ENCODE measurements around the gene RASSF4. TPM values are rescaled to one million over a fixed set of nuclear protein-coding genes. Genes with fewer than 3 reads are reported as not detected.

RASSF4 gene
- polyA plus RNA-seq, 1 donor (not counting 4 experiments of a cell fraction or from before 2014, with no cell fraction given): 0.20 TPM

DNA sequence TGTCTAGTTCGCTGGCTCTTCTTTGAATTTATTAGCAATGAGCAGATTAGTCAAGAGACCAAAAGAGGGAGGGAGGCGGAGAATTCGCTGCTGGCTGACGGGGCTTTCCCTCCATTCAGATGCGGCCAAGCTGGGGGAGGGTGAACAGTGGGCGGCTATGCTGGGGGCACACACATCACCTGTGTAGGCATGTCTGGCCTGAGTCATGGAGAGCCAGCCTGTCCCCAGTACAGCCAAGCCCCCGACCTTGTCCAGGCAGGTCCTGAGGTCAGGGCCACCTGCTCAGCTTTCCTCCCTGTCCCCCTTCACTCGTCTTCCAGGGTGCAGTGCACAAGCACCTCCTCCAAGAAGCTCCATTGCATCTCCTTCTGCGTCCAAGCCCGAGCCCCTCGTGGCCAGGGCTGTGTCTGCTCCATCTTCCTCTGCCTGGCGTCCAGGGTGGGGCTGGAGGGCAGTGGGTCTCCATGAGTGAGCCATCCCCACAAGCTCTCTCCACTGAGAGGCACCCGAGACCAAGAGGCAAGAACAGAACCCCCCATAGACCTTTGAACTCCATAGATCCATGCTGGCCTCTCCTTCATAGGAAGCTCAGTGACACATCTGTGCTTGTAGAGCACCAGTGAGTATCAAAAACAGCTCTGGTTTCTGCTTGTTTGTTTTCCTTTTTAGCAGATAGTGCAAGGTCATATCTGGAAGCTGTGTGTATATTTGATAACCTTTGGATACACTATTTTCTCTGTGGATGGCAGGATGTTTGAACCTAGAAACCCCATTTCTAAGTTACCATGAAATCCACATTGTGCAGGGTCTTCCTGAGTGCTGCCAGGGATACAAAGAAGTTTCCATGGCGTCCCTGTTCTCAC lies 20.9 kb downstream of the RASSF4 start:
- Histone ChIP-seq H3K36me3 (ENCODE audit: control insufficient read depth in 2 of 2, extremely low read depth in 1 of 2, insufficient read depth in 2 of 2, low read length in 2 of 2) (no peaks in the 10 kb centered on the region), H2AFZ (ENCODE audit: control insufficient read depth, low read length) (peak overlapping the region; percentile 80), H3K4me2 (ENCODE audit: control insufficient read depth, extremely low read depth, insufficient read depth, low read depth, low read length) (peak overlapping the region; percentile 73), H3K79me2 (ENCODE audit: control insufficient read depth, insufficient read depth, low read length) (no peaks in the 10 kb centered on the region), H4K20me1 (ENCODE audit: control insufficient read depth, extremely low read depth, insufficient read depth, low read length) (no peaks in the 10 kb centered on the region), H3K9me3 (ENCODE audit: control insufficient read depth, low read depth, low read length) (no peaks in the 10 kb centered on the region), H3K9me1 (ENCODE audit: control insufficient read depth, extremely low read depth, insufficient read depth, low read length) (no peaks in the 10 kb centered on the region), H3K4me1 (ENCODE audit: control insufficient read depth, extremely low read depth, insufficient read depth, low read length) (peaks cover 47% of the 10 kb centered on the region), H3K27me3 (ENCODE audit: control insufficient read depth, extremely low read depth, insufficient read depth, low read length) (no peaks in the 10 kb centered on the region), H3K9ac (ENCODE audit: control insufficient read depth, extremely low read depth, insufficient read depth, low read length) (peak overlapping the region; percentile 45), H3K27ac (ENCODE audit: control insufficient read depth, insufficient read depth, low read length) (peak overlapping the region; percentile 85), H3K4me3 (ENCODE audit: control insufficient read depth in 2 of 3, extremely low read depth in 1 of 3, insufficient read depth in 2 of 3, low read depth in 1 of 3, low read length in 3 of 3) (peak overlapping the region in 1 of 3 experiments; percentile 36)
- dilution Hi-C loops (cut with MboI; ENCODE audit: extremely low pct_ligation_motif_present, low sequenced_read_pairs): no loop called here
- FAIRE-seq (no peak), DNase-seq (ENCODE audit: low read depth, low spot score) (no peak)
- no peak for TF ChIP-seq EZH2 (IDR thresholded peaks at IDR 0.05; ENCODE audit: low read length)
- TF ChIP-seq, protein P1, sequence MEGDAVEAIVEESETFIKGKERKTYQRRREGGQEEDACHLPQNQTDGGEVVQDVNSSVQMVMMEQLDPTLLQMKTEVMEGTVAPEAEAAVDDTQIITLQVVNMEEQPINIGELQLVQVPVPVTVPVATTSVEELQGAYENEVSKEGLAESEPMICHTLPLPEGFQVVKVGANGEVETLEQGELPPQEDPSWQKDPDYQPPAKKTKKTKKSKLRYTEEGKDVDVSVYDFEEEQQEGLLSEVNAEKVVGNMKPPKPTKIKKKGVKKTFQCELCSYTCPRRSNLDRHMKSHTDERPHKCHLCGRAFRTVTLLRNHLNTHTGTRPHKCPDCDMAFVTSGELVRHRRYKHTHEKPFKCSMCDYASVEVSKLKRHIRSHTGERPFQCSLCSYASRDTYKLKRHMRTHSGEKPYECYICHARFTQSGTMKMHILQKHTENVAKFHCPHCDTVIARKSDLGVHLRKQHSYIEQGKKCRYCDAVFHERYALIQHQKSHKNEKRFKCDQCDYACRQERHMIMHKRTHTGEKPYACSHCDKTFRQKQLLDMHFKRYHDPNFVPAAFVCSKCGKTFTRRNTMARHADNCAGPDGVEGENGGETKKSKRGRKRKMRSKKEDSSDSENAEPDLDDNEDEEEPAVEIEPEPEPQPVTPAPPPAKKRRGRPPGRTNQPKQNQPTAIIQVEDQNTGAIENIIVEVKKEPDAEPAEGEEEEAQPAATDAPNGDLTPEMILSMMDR (optimal IDR thresholded peaks at IDR 0.05 in 1 of 3, IDR thresholded peaks at IDR 0.05 in 1 of 3, conservative IDR thresholded peaks at IDR 0.05 in 1 of 3; ENCODE audit: extremely low read depth in 1 of 3, insufficient read depth in 2 of 3, low read length in 3 of 3): no peak

- Histone ChIP-seq H2AFZ (ENCODE audit: control insufficient read depth, low read length) (peak overlapping the region; percentile 91), H3K4me3 (ENCODE audit: control insufficient read depth in 2 of 3, extremely low read depth in 1 of 3, insufficient read depth in 2 of 3, low read depth in 1 of 3, low read length in 3 of 3) (peak overlapping the region in 2 of 3 experiments; percentile 30 to 36), H3K9ac (ENCODE audit: control insufficient read depth, extremely low read depth, insufficient read depth, low read length) (peak overlapping the region; percentile 65), H3K27me3 (ENCODE audit: control insufficient read depth, extremely low read depth, insufficient read depth, low read length) (no peaks in the 10 kb centered on the region), H3K4me1 (ENCODE audit: control insufficient read depth, extremely low read depth, insufficient read depth, low read length) (peaks cover 45% of the 10 kb centered on the region), H3K9me3 (ENCODE audit: control insufficient read depth, low read depth, low read length) (no peaks in the 10 kb centered on the region), H3K9me1 (ENCODE audit: control insufficient read depth, extremely low read depth, insufficient read depth, low read length) (no peaks in the 10 kb centered on the region), H4K20me1 (ENCODE audit: control insufficient read depth, extremely low read depth, insufficient read depth, low read length) (no peaks in the 10 kb centered on the region), H3K4me2 (ENCODE audit: control insufficient read depth, extremely low read depth, insufficient read depth, low read depth, low read length) (peak overlapping the region; percentile 73), H3K27ac (ENCODE audit: control insufficient read depth, insufficient read depth, low read length) (peak overlapping the region; percentile 85), H3K36me3 (ENCODE audit: control insufficient read depth in 2 of 2, extremely low read depth in 1 of 2, insufficient read depth in 2 of 2, low read length in 2 of 2) (no peaks in the 10 kb centered on the region), H3K79me2 (ENCODE audit: control insufficient read depth, insufficient read depth, low read length) (no peaks in the 10 kb centered on the region)
- DNase-seq (ENCODE audit: low read depth, low spot score): no peak
- no peak for TF ChIP-seq EZH2 (IDR thresholded peaks at IDR 0.05; ENCODE audit: low read length)
- TF ChIP-seq, protein P1 (optimal IDR thresholded peaks at IDR 0.05 in 1 of 3, IDR thresholded peaks at IDR 0.05 in 1 of 3, conservative IDR thresholded peaks at IDR 0.05 in 1 of 3; ENCODE audit: extremely low read depth in 1 of 3, insufficient read depth in 2 of 3, low read length in 3 of 3): no peak
- FAIRE-seq: peak; percentile 96
- dilution Hi-C loops (cut with MboI; ENCODE audit: extremely low pct_ligation_motif_present, low sequenced_read_pairs): no loop called here
These were observed 21.8 kb downstream of the RASSF4 start for GRCh38 chr10:44981172-44982113.
